ENCODE measurements around the gene EEF2.

DNA sequence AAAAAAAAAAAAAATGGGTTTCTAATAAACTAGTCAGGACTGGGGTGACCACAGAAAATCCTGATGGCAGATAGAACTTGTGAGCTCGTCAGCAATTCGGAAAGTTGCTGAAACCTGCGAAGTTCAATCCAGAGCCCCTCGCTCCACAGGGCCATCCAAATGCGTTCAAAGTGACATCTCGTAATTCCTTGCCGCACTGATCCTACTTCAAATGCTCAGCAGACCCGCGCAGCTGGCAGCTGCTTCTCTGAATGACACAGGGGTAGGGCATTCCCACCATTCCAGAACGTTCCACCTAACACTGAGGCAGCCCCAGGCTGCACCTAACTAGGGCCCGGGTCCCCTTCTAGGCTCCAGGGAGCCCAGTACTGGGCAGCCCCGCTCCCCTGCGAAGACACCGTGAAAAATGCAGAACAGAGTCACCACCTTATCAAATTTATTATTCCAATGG lies 9.6 kb downstream of the EEF2 start:
- TF ChIP-seq CTCF (IDR thresholded peaks at IDR 0.05) (no peak), POLR2A (IDR thresholded peaks at IDR 0.05) (no peak)
